C4-2B (cell line): ENCODE data around the gene ORAI3.

ENCODE experiments used
- ZFX ChIP-seq: fragments of 450-650 bp; IDR thresholded peaks from 2 replicates; pipeline ENCODE4 v1.6.1; 2017
- TF ChIP-seq, protein P1 (sequence below): fragments of 450-650 bp; conservative IDR thresholded peaks from 2 replicates; pipeline ENCODE4 v1.5.1; 2017; ENCODE audit warnings: mild to moderate bottlenecking

DNA sequence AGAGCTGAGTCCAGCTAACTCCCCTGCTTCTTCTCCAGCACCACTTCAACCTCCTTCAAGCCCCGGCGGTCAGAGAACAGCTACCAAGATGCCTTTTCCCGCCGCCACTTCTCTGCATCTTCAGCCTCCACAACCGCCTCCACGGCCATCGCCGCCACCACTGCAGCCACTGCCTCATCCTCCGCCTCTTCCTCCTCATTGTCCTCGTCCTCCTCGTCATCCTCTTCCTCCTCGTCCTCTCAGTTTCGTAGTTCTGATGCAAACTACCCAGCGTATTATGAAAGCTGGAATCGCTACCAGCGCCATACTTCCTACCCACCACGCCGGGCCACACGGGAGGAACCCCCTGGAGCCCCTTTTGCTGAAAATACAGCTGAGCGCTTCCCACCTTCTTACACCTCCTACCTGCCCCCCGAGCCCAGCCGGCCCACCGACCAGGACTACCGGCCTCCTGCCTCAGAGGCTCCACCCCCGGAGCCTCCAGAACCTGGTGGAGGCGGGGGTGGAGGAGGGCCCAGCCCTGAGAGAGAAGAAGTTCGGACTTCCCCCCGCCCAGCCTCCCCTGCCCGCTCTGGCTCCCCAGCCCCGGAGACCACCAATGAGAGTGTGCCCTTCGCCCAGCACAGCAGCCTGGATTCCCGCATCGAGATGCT, 15.8 kb downstream of the ORAI3 start:
- TF ChIP-seq, protein P1, sequence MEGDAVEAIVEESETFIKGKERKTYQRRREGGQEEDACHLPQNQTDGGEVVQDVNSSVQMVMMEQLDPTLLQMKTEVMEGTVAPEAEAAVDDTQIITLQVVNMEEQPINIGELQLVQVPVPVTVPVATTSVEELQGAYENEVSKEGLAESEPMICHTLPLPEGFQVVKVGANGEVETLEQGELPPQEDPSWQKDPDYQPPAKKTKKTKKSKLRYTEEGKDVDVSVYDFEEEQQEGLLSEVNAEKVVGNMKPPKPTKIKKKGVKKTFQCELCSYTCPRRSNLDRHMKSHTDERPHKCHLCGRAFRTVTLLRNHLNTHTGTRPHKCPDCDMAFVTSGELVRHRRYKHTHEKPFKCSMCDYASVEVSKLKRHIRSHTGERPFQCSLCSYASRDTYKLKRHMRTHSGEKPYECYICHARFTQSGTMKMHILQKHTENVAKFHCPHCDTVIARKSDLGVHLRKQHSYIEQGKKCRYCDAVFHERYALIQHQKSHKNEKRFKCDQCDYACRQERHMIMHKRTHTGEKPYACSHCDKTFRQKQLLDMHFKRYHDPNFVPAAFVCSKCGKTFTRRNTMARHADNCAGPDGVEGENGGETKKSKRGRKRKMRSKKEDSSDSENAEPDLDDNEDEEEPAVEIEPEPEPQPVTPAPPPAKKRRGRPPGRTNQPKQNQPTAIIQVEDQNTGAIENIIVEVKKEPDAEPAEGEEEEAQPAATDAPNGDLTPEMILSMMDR: no peak
- no peak for TF ChIP-seq ZFX
